Glutamatergic neuron (in vitro differentiated cells): ENCODE results near the gene LZTS3. TPM values are rescaled to one million over a fixed set of nuclear protein-coding genes. Genes with fewer than 3 reads are reported as not detected.

Experiments
- DNase-seq: peaks from one replicate; pipeline ENCODE4 v3.0.0; 2022
- H3K27ac Mint-ChIP-seq: one replicate; pipeline ENCODE4 v1.8.0; 2020; ENCODE audit warnings: mild to moderate bottlenecking, mixed read lengths, inconsistent platforms; ENCODE audit not compliant: unreplicated experiment
- H3K27me3 Mint-ChIP-seq: one replicate; pipeline ENCODE4 v1.8.0; 2020; ENCODE audit warnings: mild to moderate bottlenecking, moderate library complexity, mixed read lengths, inconsistent platforms; ENCODE audit not compliant: unreplicated experiment
- H3K36me3 Mint-ChIP-seq: one replicate; pipeline ENCODE4 v1.8.0; 2020; ENCODE audit warnings: mild to moderate bottlenecking, mixed read lengths, inconsistent platforms; ENCODE audit not compliant: unreplicated experiment
- H3K4me1 Mint-ChIP-seq: one replicate; pipeline ENCODE4 v1.8.0; 2020; ENCODE audit warnings: mild to moderate bottlenecking, low read depth, mixed read lengths, inconsistent platforms; ENCODE audit not compliant: unreplicated experiment
- H3K4me3 Mint-ChIP-seq: one replicate; pipeline ENCODE4 v1.8.0; 2020; ENCODE audit warnings: mild to moderate bottlenecking, mixed read lengths, inconsistent platforms; ENCODE audit not compliant: unreplicated experiment
- H3K9me3 Mint-ChIP-seq: one replicate; pipeline ENCODE4 v1.8.0; 2020; ENCODE audit warnings: mild to moderate bottlenecking, moderate library complexity, mixed read lengths, inconsistent platforms; ENCODE audit not compliant: unreplicated experiment
- CTCF ChIP-seq: fragments of 200-600 bp; sonication (generic); IDR thresholded peaks from one replicate; pipeline ENCODE4 v1.5.0; 2021; ENCODE audit not compliant: partially characterized antibody, unreplicated experiment
- total RNA-seq: library from RNA; stranded (reverse); fragmentation: NEBNext Ultra II Directional; extraction: Animal tissue kit (Norgen Biotek cat#: 25700); gene quantifications from one replicate; pipeline ENCODE4 v1.2.1, GENCODE V29; 2021; ENCODE audit not compliant: unreplicated experiment

Gene LZTS3
- total RNA-seq, 1 donor from 2014 or later = 56.8 TPM

GRCh38 chr20:3165473-3166337, 7.6 kb downstream of the LZTS3 start:
- peak; percentile 43 for DNase-seq
- peak overlapping the region; percentile 72 for H3K27ac Mint-ChIP-seq
- H3K36me3 Mint-ChIP-seq = no peaks in the 10 kb centered on the region
- no peak overlapping the region for H3K4me3 Mint-ChIP-seq
- no peak for TF ChIP-seq CTCF
- H3K4me1 Mint-ChIP-seq = peaks cover 23% of the 10 kb centered on the region
- H3K27me3 Mint-ChIP-seq = peaks cover 8% of the 10 kb centered on the region
- H3K9me3 Mint-ChIP-seq = peaks cover 3% of the 10 kb centered on the region

- Mint-ChIP-seq H3K27me3 (peaks cover 8% of the 10 kb centered on the region), H3K27ac (peak overlapping the region; percentile 72), H3K9me3 (peaks cover 3% of the 10 kb centered on the region), H3K4me3 (peak overlapping the region; percentile 20), H3K36me3 (no peaks in the 10 kb centered on the region), H3K4me1 (peaks cover 23% of the 10 kb centered on the region)
- no peak for TF ChIP-seq CTCF
- no peak for DNase-seq
These were observed 8.5 kb downstream of the LZTS3 start for GRCh38 chr20:3164763-3165410.

GRCh38 chr20:3164043-3164762, 9.1 kb downstream of the LZTS3 start:
- peak overlapping the region; percentile 95 for H3K27ac Mint-ChIP-seq
- no peak for TF ChIP-seq CTCF
- peak overlapping the region; percentile 74 for H3K4me3 Mint-ChIP-seq
- DNase-seq = no peak
- peaks cover 4% of the 10 kb centered on the region for H3K9me3 Mint-ChIP-seq
- peaks cover 23% of the 10 kb centered on the region for H3K4me1 Mint-ChIP-seq
- H3K36me3 Mint-ChIP-seq = no peaks in the 10 kb centered on the region
- H3K27me3 Mint-ChIP-seq = peaks cover 10% of the 10 kb centered on the region

GRCh38 chr20:3163099-3164042, 10.0 kb downstream of the LZTS3 start:
- H3K4me1 Mint-ChIP-seq = peaks cover 21% of the 10 kb centered on the region
- no peaks in the 10 kb centered on the region for H3K36me3 Mint-ChIP-seq
- peaks cover 5% of the 10 kb centered on the region for H3K9me3 Mint-ChIP-seq
- H3K27ac Mint-ChIP-seq = peak overlapping the region; percentile 95
- peaks cover 10% of the 10 kb centered on the region for H3K27me3 Mint-ChIP-seq
- TF ChIP-seq CTCF = no peak
- DNase-seq = peak; percentile 56
- peak overlapping the region; percentile 74 for H3K4me3 Mint-ChIP-seq
